ENCODE data around the gene ZNF414. TPM values are rescaled to one million over a fixed set of nuclear protein-coding genes. Genes with fewer than 3 reads are reported as not detected.
A peak's percentile ranks its signal among the peaks of the same experiment; 100 is the strongest.

Gene ZNF414
- total RNA-seq, 4 donors from 2014 or later: 10.3 to 62.4 (median 21.2) TPM

- Histone ChIP-seq H3K9me3 (no peaks in the 10 kb centered on the region), H3K4me3 (no peak overlapping the region), H3K27me3 (no peaks in the 10 kb centered on the region), H3K36me3 (peaks cover 0 to 39% (median 11%) of the 10 kb centered on the region in 3 donors), H3K4me1 (peaks cover 3 to 66% (median 47%) of the 10 kb centered on the region in 4 donors), H3K27ac (peak overlapping the region in 1 of 4 donors; percentile 29)
- TF ChIP-seq POLR2A (IDR thresholded peaks at IDR 0.05) (no peak), CTCF (IDR thresholded peaks at IDR 0.05) (no peak), EP300 (IDR thresholded peaks at IDR 0.05) (no peak)
- no peak for DNase-seq (ENCODE audit: low spot score in 2 of 2)
- WGBS, 2 donors: 73 to 82% methylated on average over 14 of the region's 14 CpGs
These were observed 52.1 kb downstream of the ZNF414 start for GRCh38 chr19:8461891-8462290.

GRCh38 chr19:8461376-8461775, 52.6 kb downstream of the ZNF414 start:
- H3K4me1 ChIP-seq: peaks cover 3 to 72% (median 49%) of the 10 kb centered on the region in 4 donors
- TF ChIP-seq EP300 (IDR thresholded peaks at IDR 0.05) (no peak), POLR2A (IDR thresholded peaks at IDR 0.05) (no peak), CTCF (IDR thresholded peaks at IDR 0.05) (no peak)
- WGBS, 2 donors: 61 to 67% methylated on average over 4 of the region's 4 CpGs
- DNase-seq (ENCODE audit: low spot score in 2 of 2): no peak
- H3K36me3 ChIP-seq: peaks cover 0 to 39% (median 11%) of the 10 kb centered on the region in 3 donors
- H3K4me3 ChIP-seq: no peak overlapping the region
- H3K9me3 ChIP-seq: no peaks in the 10 kb centered on the region
- H3K27ac ChIP-seq: peak overlapping the region in 2 of 4 donors; percentile 29 to 66
- no peaks in the 10 kb centered on the region for H3K27me3 ChIP-seq

GRCh38 chr19:8460516-8461298, 53.3 kb downstream of the ZNF414 start:
- WGBS, 2 donors: 45 to 47% methylated on average over 7 of the region's 7 CpGs
- peaks cover 0 to 37% (median 11%) of the 10 kb centered on the region in 3 donors for H3K36me3 ChIP-seq
- no peak for DNase-seq (ENCODE audit: low spot score in 2 of 2)
- H3K4me3 ChIP-seq: no peak overlapping the region
- TF ChIP-seq CTCF (IDR thresholded peaks at IDR 0.05) (no peak), POLR2A (IDR thresholded peaks at IDR 0.05) (no peak), EP300 (IDR thresholded peaks at IDR 0.05) (no peak)
- peak overlapping the region in 2 of 4 donors; percentile 66 to 67 for H3K27ac ChIP-seq
- peaks cover 3 to 77% (median 49%) of the 10 kb centered on the region in 4 donors for H3K4me1 ChIP-seq
- H3K9me3 ChIP-seq: no peaks in the 10 kb centered on the region
- H3K27me3 ChIP-seq: no peaks in the 10 kb centered on the region

Other genes with a start within 250 kb of the ZNF414 start
- 100 to 1,000 TPM in 1 of 4 donors, 10 to 100 TPM in 3; 64.7 to 109 (median 83.9) TPM for gene CD320, start 205.8 kb downstream of the ZNF414 start, total RNA-seq
- gene NDUFA7, start 192.8 kb downstream of the ZNF414 start, total RNA-seq: 10 to 100 TPM in 3 of 4 donors, 1 to 10 TPM in 1; 4.5 to 22.1 (median 16.0) TPM
- gene RPS28, start 192.7 kb downstream of the ZNF414 start, total RNA-seq: 100 to 1,000 TPM; 398 to 559 (median 412) TPM
- 10 to 100 TPM; 13.8 to 34.8 (median 20.1) TPM for gene KANK3, start 170.9 kb downstream of the ZNF414 start, total RNA-seq
- gene ANGPTL4, start 150.0 kb downstream of the ZNF414 start, total RNA-seq: 100 to 1,000 TPM in 1 of 4 donors, 10 to 100 TPM in 3; 52.2 to 256 (median 75.6) TPM
- gene RAB11B, start 123.8 kb downstream of the ZNF414 start, total RNA-seq: 100 to 1,000 TPM in 1 of 4 donors, 10 to 100 TPM in 3; 35.6 to 147 (median 68.9) TPM
- gene MARCHF2, start 100.9 kb downstream of the ZNF414 start, total RNA-seq: 100 to 1,000 TPM; 149 to 242 (median 184) TPM
- gene HNRNPM, start 69.2 kb downstream of the ZNF414 start, total RNA-seq: 100 to 1,000 TPM; 139 to 251 (median 164) TPM
- gene PRAM1, start 11.5 kb downstream of the ZNF414 start, total RNA-seq: 1 to 10 TPM; 1.3 to 3.6 (median 1.6) TPM
- 10 to 100 TPM; 20.3 to 61.5 (median 21.7) TPM for gene MYO1F, start 63.3 kb upstream of the ZNF414 start, total RNA-seq
- gene ADAMTS10, start 96.5 kb upstream of the ZNF414 start, total RNA-seq: 100 to 1,000 TPM in 1 of 4 donors, 10 to 100 TPM in 3; 37.3 to 140 (median 66.6) TPM
- not detected for gene NFILZ, start 116.5 kb upstream of the ZNF414 start, total RNA-seq
- gene ACTL9, start 184.6 kb upstream of the ZNF414 start, total RNA-seq: not detected
- not detected for gene OR2Z1, start 207.5 kb upstream of the ZNF414 start, total RNA-seq

Data from tibial nerve (tissue), 4 donors.